ENCODE measurements around the gene TCERG1L.

TCERG1L gene

DNA sequence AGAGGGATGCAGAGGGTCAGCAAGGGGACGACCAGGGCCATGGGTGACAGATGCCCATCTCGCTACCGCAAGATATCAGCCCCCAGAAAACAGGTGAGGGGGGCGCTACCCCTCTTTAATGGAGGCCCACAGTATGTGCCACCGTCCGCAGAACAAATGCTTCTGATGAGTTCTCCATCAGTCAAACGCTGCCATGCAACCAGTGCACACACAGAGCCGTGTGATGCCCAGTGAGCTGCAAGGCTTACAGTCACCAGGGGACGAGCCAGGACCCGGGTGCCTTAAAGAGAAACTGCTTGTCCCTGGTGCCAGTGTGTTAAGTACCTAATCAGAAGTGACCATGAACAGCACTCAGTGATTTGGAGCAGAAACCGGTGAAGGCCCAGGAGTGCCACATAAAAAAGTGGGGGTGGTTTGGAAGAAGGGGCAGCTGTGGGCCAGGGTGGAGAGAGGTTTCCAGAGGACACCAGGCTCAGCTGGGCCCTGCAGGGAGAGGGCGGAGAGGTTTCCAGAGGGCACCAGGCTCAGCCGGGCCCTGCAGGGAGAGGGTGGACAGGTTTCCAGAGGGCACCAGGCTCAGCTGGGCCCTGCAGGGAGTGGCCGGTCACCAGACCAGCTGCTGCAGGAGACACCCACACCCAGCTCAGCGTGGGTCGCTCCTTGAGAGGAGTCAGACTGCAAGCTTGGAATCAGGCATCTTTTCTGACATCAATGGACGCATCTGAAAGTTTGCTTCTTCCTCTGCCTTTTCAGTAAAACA is 50.9 kb downstream of the TCERG1L start:
- H3K79me2 ChIP-seq (ENCODE audit: insufficient read depth, low read length) = no peaks in the 10 kb centered on the region
- no peaks in the 10 kb centered on the region for H3K36me3 ChIP-seq (ENCODE audit: insufficient read depth, low read length)
- no peaks in the 10 kb centered on the region for H3K27me3 ChIP-seq (ENCODE audit: insufficient read depth, low read length, poor library complexity, severe bottlenecking)
- H3K9ac ChIP-seq (ENCODE audit: low read depth, low read length, poor library complexity, severe bottlenecking) = no peak overlapping the region
- TF ChIP-seq EZH2phosphoT487 (IDR thresholded peaks at IDR 0.05; ENCODE audit: borderline replicate concordance) = no peak
- TF ChIP-seq CTCF (conservative IDR thresholded peaks at IDR 0.05; ENCODE audit: low read length) = no peak
- H4K20me1 ChIP-seq (ENCODE audit: insufficient read depth, low read length, poor library complexity, severe bottlenecking) = no peaks in the 10 kb centered on the region
- no peaks in the 10 kb centered on the region for H3F3A ChIP-seq (ENCODE audit: low read depth)
- no peak overlapping the region for H3K4me2 ChIP-seq (ENCODE audit: low read depth, low read length, poor library complexity, severe bottlenecking)
- H2AFZ ChIP-seq (ENCODE audit: low read length) = no peak overlapping the region
- no peaks in the 10 kb centered on the region for H3K4me1 ChIP-seq (ENCODE audit: insufficient read depth, low read length, poor library complexity, severe bottlenecking)
- H3K4me3 ChIP-seq (ENCODE audit: low read length, poor library complexity, severe bottlenecking) = no peak overlapping the region
- no peaks in the 10 kb centered on the region for H3K9me2 ChIP-seq (replicated peaks; ENCODE audit: low read depth, low read length)
- peaks cover 8% of the 10 kb centered on the region; the same call in 1 of the 2 replicates for H3K9me3 ChIP-seq (ENCODE audit: insufficient read depth, low read depth, low read length)

DNA sequence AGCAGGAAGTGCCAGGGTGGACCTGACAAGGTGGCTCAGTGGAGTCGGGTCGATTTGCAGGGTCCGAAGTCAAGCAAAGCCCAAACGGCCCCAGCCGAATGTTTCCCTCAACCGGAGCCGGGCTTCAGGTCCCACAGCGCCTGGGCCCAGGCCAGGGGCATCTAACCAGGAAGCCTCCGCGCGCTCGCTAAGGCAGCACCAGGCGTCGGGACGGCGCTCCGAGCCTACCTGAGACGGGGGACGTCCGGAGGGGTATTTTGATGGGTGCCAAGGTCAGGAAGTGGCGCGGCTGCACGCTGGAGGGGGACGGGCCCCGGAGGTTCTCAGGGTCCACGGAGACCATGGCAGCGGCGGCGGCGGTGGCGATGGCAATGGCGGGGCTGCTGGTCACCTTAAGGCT is 51.5 kb downstream of the TCERG1L start:
- no peak overlapping the region for H3K4me3 ChIP-seq (ENCODE audit: low read length, poor library complexity, severe bottlenecking)
- H4K20me1 ChIP-seq (ENCODE audit: insufficient read depth, low read length, poor library complexity, severe bottlenecking) = no peaks in the 10 kb centered on the region
- H3K9ac ChIP-seq (ENCODE audit: low read depth, low read length, poor library complexity, severe bottlenecking) = no peak overlapping the region
- no peaks in the 10 kb centered on the region for H3K4me1 ChIP-seq (ENCODE audit: insufficient read depth, low read length, poor library complexity, severe bottlenecking)
- no peaks in the 10 kb centered on the region for H3F3A ChIP-seq (ENCODE audit: low read depth)
- no peak overlapping the region for H2AFZ ChIP-seq (ENCODE audit: low read length)
- no peaks in the 10 kb centered on the region for H3K9me2 ChIP-seq (replicated peaks; ENCODE audit: low read depth, low read length)
- no peak for TF ChIP-seq EZH2phosphoT487 (IDR thresholded peaks at IDR 0.05; ENCODE audit: borderline replicate concordance)
- no peak for TF ChIP-seq CTCF (conservative IDR thresholded peaks at IDR 0.05; ENCODE audit: low read length)
- H3K36me3 ChIP-seq (ENCODE audit: insufficient read depth, low read length) = no peaks in the 10 kb centered on the region
- H3K79me2 ChIP-seq (ENCODE audit: insufficient read depth, low read length) = no peaks in the 10 kb centered on the region
- H3K9me3 ChIP-seq (ENCODE audit: insufficient read depth, low read depth, low read length) = peaks cover 8% of the 10 kb centered on the region; the same call in 1 of the 2 replicates
- no peaks in the 10 kb centered on the region for H3K27me3 ChIP-seq (ENCODE audit: insufficient read depth, low read length, poor library complexity, severe bottlenecking)
- H3K4me2 ChIP-seq (ENCODE audit: low read depth, low read length, poor library complexity, severe bottlenecking) = no peak overlapping the region

DNA sequence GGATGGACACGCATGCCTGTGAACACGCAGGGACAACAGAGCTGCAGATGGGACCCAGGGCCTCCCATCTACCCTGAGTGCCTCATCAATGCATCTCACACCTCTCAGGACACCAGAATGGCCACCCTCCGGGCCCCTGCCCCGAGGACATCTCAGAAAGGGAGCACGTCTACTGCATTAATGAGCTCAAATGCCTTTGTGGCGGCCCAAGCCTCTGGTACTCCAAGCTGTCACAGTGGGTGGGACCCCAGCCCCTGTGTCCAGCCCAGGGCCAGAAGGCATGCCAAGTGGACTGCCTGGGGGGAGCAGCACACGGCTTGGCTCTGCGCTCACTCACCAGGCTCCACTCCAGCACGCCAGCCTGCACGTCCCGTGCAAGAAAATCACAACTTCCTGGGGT is 52.0 kb downstream of the TCERG1L start:
- Histone ChIP-seq H3K27me3 (ENCODE audit: insufficient read depth, low read length, poor library complexity, severe bottlenecking) (no peaks in the 10 kb centered on the region), H3K4me2 (ENCODE audit: low read depth, low read length, poor library complexity, severe bottlenecking) (no peak overlapping the region), H4K20me1 (ENCODE audit: insufficient read depth, low read length, poor library complexity, severe bottlenecking) (no peaks in the 10 kb centered on the region), H3K9me3 (ENCODE audit: insufficient read depth, low read depth, low read length) (peaks cover 8% of the 10 kb centered on the region; the same call in 1 of the 2 replicates), H3K9ac (ENCODE audit: low read depth, low read length, poor library complexity, severe bottlenecking) (no peak overlapping the region), H3K79me2 (ENCODE audit: insufficient read depth, low read length) (no peaks in the 10 kb centered on the region), H3K4me1 (ENCODE audit: insufficient read depth, low read length, poor library complexity, severe bottlenecking) (no peaks in the 10 kb centered on the region), H3K4me3 (ENCODE audit: low read length, poor library complexity, severe bottlenecking) (no peak overlapping the region), H3K9me2 (replicated peaks; ENCODE audit: low read depth, low read length) (no peaks in the 10 kb centered on the region), H3F3A (ENCODE audit: low read depth) (no peaks in the 10 kb centered on the region), H3K36me3 (ENCODE audit: insufficient read depth, low read length) (no peaks in the 10 kb centered on the region), H2AFZ (ENCODE audit: low read length) (no peak overlapping the region)
- TF ChIP-seq CTCF (conservative IDR thresholded peaks at IDR 0.05; ENCODE audit: low read length) (no peak), EZH2phosphoT487 (IDR thresholded peaks at IDR 0.05; ENCODE audit: borderline replicate concordance) (no peak)
